GM18873 (cell line): ENCODE results near the gene WTIP.
"Not testable (repeated sequence)": the region's sequence is repeated elsewhere in the genome, so short reads cannot be mapped to it uniquely, and the experiment has no call there.

ENCODE experiments used
- ATAC-seq: cut with Tn5 transposase; IDR thresholded peaks from one replicate; pipeline ENCODE4 v1.9.1; 2021; ENCODE audit warnings: mild to moderate bottlenecking, moderate library complexity, moderate number of reproducible peaks; ENCODE audit not compliant: unreplicated experiment, low FRiP score

The WTIP gene

GRCh38 chr19:34475975-34476594 is 5.5 kb upstream of the WTIP start:
- no peak for ATAC-seq

GRCh38 chr19:34478496-34478895 is 3.1 kb upstream of the WTIP start:
- not testable (repeated sequence) for ATAC-seq

GRCh38 chr19:34479396-34479795 is 2.2 kb upstream of the WTIP start:
- no peak for ATAC-seq

- ATAC-seq: no peak
These were observed 1.1 kb upstream of the WTIP start for GRCh38 chr19:34480491-34480890.

GRCh38 chr19:34481861-34482379 is 362 bp downstream of the WTIP start:
- ATAC-seq: no peak

- no peak for ATAC-seq
These were observed 1.1 kb downstream of the WTIP start for GRCh38 chr19:34482380-34483250.

GRCh38 chr19:34484328-34484727 is 2.8 kb downstream of the WTIP start:
- no peak for ATAC-seq

- no peak for ATAC-seq
These were observed 4.3 kb downstream of the WTIP start for GRCh38 chr19:34485831-34486230.

- ATAC-seq: no peak
These were observed 6.1 kb downstream of the WTIP start for GRCh38 chr19:34487651-34488051.

GRCh38 chr19:34489175-34489574 is 7.6 kb downstream of the WTIP start:
- ATAC-seq: no peak

- no peak for ATAC-seq
These were observed 8.7 kb downstream of the WTIP start for GRCh38 chr19:34490141-34490766.

- no peak for ATAC-seq
These were observed 11.6 kb downstream of the WTIP start for GRCh38 chr19:34493038-34493648.

GRCh38 chr19:34493649-34494044 is 12.1 kb downstream of the WTIP start:
- ATAC-seq: no peak

- ATAC-seq: no peak
These were observed 13.0 kb downstream of the WTIP start for GRCh38 chr19:34494601-34495000.

- no peak for ATAC-seq
These were observed 13.9 kb downstream of the WTIP start for GRCh38 chr19:34495416-34495815.

- ATAC-seq: no peak
These were observed 15.7 kb downstream of the WTIP start for GRCh38 chr19:34497112-34497805.

GRCh38 chr19:34499155-34499834 is 17.7 kb downstream of the WTIP start:
- no peak for ATAC-seq

- ATAC-seq: no peak
These were observed 19.1 kb downstream of the WTIP start for GRCh38 chr19:34500656-34501120.
